ENCODE results near the gene SUCLG1. TPM values are rescaled to one million over a fixed set of nuclear protein-coding genes. Genes with fewer than 3 reads are reported as not detected.

SUCLG1 gene
- total and polyA plus RNA-seq, 2 of the 4 experiments (the other 2 are of a cell fraction), result 50.5 to 52.7 TPM

DNA sequence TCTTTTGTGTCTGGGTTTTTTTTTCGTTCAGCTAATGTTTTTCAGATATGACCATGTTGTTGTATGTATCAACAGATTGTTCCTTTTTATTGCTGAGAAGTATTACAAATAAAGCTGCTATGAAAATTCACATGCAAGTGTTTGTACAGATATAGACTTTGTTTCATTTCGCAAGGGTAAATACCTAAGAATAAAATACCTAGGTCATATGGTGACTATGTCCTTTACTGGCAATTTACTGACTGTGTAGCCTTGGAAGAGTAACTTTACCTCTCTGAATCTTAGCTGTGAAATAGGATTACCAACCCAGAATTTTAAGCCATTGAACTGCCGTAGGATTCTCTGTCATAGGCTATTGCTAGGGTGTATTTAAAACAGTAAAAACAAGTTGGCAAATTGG, 38.2 kb upstream of the SUCLG1 start:
- in situ Hi-C loops (cut with MboI; ENCODE audit: low sequenced_read_pairs) (loop anchor here (10.0 to 25.0 kb wide), 3 partner anchors 138 to 790 kb away; no protein-coding TSS in a partner anchor), dilution Hi-C loops (cut with HindIII; ENCODE audit: low sequenced_read_pairs, unreplicated experiment) (no loop called here)
- CTCF ChIA-PET, result interaction anchor here (0.7 kb wide), 1 partner anchor 193 kb away, joined by 3 read pairs; no protein-coding TSS in a partner anchor

More for the DNA sequence above, 38.2 kb upstream of the SUCLG1 start:
- Histone ChIP-seq H3K9me3 (ENCODE audit: control insufficient read depth, insufficient read depth, low read length) (no peaks in the 10 kb centered on the region), H3K79me1 (ENCODE audit: low read depth in 1 of 2, low read length in 2 of 2) (no peaks in the 10 kb centered on the region), H3K4me3 (ENCODE audit: insufficient read depth, low read depth, low read length) (no peak overlapping the region), H3K14ac (replicated peaks; ENCODE audit: low read depth, low read length) (no peak overlapping the region), H2AFZ (replicated peaks; ENCODE audit: low read length, poor library complexity) (no peak overlapping the region), H3K27ac (ENCODE audit: insufficient read depth, low read length) (no peak overlapping the region), H2AK5ac (ENCODE audit: low read depth, low read length) (no peak overlapping the region), H2BK120ac (ENCODE audit: low read depth, low read length) (no peak overlapping the region), H4K20me1 (ENCODE audit: insufficient read depth, low read length) (no peaks in the 10 kb centered on the region), H3K4me2 (ENCODE audit: low read depth, low read length) (no peak overlapping the region), H3K18ac (ENCODE audit: low read depth, low read length) (no peak overlapping the region), H3K27me3 (ENCODE audit: control insufficient read depth, insufficient read depth, low read length) (no peaks in the 10 kb centered on the region), H4K8ac (ENCODE audit: low read depth in 2 of 2, low read length in 2 of 2) (no peak overlapping the region), H2BK20ac (ENCODE audit: low read depth, low read length) (no peak overlapping the region), H3K9me1 (ENCODE audit: insufficient read depth, low read length) (peaks cover 5% of the 10 kb centered on the region), H3K4ac (ENCODE audit: low read depth, low read length) (no peak overlapping the region), H4K5ac (ENCODE audit: low read depth, low read length) (no peak overlapping the region), H3K23ac (ENCODE audit: low read depth, low read length) (no peak overlapping the region), H3K36me3 (ENCODE audit: control insufficient read depth, insufficient read depth, low read length) (no peaks in the 10 kb centered on the region), H2BK15ac (ENCODE audit: low read depth, low read length) (no peak overlapping the region), H3K4me1 (ENCODE audit: control insufficient read depth, insufficient read depth, low read length) (peaks cover 4% of the 10 kb centered on the region), H3K56ac (ENCODE audit: extremely low read depth, insufficient read depth, low read length) (no peak overlapping the region), H3K9ac (ENCODE audit: low read depth, low read length) (no peak overlapping the region), H2AK9ac (replicated peaks; ENCODE audit: low read depth, low read length, poor library complexity) (no peak overlapping the region), H2BK5ac (ENCODE audit: low read depth, low read length, poor library complexity, severe bottlenecking) (no peak overlapping the region), H4K91ac (ENCODE audit: insufficient read depth, low read depth, low read length) (no peak overlapping the region)
- WGBS, 2 experiments (ENCODE audit: extremely low coverage in 2 of 2, insufficient read length in 1 of 2), result no CpG with 5 or more reads among the region's 3 CpGs
- TF ChIP-seq, protein P1, sequence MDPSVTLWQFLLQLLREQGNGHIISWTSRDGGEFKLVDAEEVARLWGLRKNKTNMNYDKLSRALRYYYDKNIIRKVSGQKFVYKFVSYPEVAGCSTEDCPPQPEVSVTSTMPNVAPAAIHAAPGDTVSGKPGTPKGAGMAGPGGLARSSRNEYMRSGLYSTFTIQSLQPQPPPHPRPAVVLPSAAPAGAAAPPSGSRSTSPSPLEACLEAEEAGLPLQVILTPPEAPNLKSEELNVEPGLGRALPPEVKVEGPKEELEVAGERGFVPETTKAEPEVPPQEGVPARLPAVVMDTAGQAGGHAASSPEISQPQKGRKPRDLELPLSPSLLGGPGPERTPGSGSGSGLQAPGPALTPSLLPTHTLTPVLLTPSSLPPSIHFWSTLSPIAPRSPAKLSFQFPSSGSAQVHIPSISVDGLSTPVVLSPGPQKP (IDR thresholded peaks at IDR 0.05; ENCODE audit: borderline replicate concordance, low read depth, low read length), result no peak
- TF ChIP-seq, protein P2, sequence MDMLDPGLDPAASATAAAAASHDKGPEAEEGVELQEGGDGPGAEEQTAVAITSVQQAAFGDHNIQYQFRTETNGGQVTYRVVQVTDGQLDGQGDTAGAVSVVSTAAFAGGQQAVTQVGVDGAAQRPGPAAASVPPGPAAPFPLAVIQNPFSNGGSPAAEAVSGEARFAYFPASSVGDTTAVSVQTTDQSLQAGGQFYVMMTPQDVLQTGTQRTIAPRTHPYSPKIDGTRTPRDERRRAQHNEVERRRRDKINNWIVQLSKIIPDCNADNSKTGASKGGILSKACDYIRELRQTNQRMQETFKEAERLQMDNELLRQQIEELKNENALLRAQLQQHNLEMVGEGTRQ (IDR thresholded peaks at IDR 0.05; ENCODE audit: low read depth, low read length), result no peak
- TF ChIP-seq RCOR1 (IDR thresholded peaks at IDR 0.05; ENCODE audit: insufficient replicate concordance, low read length) (no peak), MAFK (IDR thresholded peaks at IDR 0.05; ENCODE audit: low read depth, low read length) (no peak), BHLHE40 (IDR thresholded peaks at IDR 0.05; ENCODE audit: low read depth, low read length) (no peak), NFE2L2 (IDR thresholded peaks at IDR 0.05; ENCODE audit: low read depth, low read length) (no peak), RFX5 (IDR thresholded peaks at IDR 0.05; ENCODE audit: low read depth, low read length) (no peak), MXI1 (IDR thresholded peaks at IDR 0.05; ENCODE audit: borderline replicate concordance, low read depth, low read length) (no peak)
- intact Hi-C loops (cut with micrococcal nuclease), result loop anchor here (5.0 kb wide), 1 partner anchor 370 kb away; no protein-coding TSS in a partner anchor
- no TSS peak for BruUV-seq (replicated peaks)
- POLR2A ChIA-PET (ENCODE audit: unreplicated experiment), result interaction anchor here (0.7 kb wide), 1 partner anchor 310 kb away, joined by 11 read pairs; no protein-coding TSS in a partner anchor
- ATAC-seq (ENCODE audit: low read depth) (no peak), DNase-seq (no peak)

Measured in IMR-90 (cell line).